Activated naive CD4-positive, alpha-beta T cell treated with anti-CD3 and anti-CD28 coated beads, Interleukin-2, amount 50 U/mL, for 16 hours (primary cell): ENCODE results near the gene ASAP2.
"Not testable (repeated sequence)": the region's sequence is repeated elsewhere in the genome, so short reads cannot be mapped to it uniquely, and the experiment has no call there.

Experiments
- DNase-seq: peaks from one replicate; pipeline ENCODE4 v3.0.0-alpha.2; 2020

ASAP2 gene

DNA sequence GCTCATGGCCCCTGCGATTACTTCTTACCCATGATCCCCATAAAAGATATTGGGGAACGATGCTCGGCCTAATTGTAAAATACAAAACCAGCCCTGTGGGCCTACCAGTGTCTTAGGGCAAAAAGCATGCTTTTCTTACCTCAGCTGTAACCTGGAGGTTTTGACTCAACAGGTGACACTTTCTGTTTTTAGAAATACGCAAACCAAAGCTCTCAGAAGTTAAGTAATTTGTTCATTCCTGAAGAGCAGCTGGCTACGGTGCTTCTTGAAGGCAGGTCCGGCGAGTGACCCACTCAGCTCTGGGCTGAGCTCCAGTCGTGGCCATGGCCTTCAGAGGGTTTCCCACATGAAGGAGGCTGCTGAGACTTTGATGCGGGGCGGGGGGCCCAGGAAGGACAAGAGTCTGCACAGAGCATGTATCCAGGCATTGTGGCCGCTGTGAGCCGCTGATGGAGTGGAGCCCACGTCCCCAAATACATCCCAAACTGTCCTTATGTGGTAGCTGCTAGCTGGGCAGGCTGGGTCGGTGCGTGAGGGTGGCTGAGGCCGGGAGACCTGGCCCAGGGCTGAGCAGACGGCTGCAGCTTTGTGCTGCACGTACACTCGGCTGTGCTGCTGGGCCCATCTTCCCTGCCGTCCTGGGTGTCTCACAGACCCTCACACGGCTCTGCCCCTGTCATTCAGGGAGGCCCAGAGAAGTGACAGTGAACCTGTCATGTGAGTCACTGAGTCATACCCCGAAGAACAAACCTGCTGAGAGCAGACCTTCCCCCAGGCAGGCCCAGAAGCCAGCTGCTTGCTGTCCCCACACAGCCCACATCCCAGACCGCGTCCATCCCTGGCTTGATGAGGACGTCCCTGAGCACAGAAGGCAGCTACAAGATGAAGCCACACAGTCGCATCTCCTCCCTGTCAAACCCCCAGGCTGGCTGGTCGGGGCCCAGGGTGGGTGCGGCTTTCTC lies 182.6 kb downstream of the ASAP2 start:
- DNase-seq = no peak

DNA sequence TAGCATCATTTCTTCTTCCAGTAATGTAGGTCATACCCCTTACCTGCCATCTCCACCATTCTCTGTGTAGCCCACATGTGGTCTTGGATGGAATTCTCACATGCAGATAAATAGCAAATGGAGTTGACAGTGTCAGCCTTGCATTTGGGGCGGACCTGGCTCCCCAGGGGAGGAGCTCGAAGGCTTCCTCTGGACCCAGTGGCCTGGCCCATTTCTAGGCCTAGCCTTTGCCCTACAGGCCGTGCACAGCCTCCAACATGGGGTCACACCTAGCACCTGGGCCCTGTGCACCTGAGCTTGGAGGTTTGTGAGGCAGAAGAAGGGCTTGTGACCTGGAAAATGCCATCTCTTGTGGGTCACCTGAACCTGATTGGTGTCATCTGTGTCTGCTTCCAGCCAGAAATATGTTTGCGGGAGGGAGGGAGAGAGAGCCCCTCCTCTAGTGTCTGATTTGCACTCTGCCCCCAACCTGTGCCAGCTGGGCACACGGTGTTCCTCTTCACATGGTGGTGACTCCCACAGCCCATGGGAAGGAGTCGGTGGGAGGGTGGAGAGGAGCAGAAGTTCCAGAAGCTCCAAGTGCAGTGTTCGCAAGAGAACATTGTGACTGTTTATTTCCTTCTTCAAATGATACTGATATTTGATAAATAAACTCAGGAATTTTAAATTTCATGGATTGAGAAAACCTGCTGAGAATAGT lies 183.7 kb downstream of the ASAP2 start:
- DNase-seq = no peak

DNA sequence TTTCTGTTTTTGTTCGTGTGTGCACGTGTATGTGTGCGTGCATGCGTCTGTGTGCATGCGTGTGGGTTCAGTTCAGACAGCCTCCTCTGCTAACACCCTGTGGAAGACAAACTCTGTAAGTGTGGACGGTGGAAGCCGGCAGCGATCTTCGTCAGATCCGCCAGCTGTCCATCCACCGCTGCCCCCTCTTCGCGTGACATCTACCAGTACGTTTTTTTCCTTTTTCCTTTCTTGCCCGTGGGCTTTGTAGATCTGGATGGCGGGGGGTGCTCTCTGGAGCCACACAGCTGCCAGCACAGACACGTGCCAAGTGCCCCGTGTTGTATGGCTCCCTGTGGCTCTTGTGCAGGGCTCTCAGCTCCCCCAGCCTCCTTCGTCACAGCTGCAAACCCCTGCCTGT lies 184.4 kb downstream of the ASAP2 start:
- no peak for DNase-seq

DNA sequence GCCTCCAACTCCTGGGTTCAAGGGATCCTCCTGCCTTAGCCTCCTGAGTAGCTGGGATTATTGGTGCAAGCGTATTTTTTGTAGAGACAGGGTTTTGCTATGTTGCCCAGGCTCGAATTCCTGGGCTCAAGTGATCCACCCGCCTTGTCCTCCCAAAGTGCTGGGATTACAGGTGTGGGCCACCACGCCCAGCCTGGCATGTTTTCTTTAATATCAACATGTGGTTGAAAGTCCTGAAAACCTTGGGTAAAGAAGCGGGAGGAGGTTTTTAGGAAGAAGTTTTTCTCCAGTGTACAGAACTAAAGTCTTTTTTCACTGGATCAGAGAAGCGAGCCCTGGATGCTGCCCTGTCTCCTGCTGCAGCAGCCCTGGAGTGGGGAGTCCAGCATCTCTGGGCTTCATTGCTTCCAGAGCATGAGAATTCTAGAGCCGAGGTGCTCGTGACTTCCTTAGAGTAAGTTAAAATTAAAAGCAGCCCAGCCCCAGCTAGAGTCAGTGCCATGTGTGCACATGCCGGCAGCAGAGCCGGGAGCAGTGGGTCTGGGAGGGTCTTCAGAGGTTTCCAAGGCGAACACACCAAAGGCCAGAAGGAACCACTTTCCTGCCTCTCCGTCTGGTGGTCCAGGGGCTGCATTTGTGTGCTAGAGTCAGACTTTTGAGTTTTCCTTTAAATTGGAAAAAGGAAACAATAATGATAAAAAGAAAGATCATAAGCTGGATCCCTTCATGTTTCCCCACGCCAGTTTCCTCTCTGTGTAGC lies 185.5 kb downstream of the ASAP2 start:
- no peak for DNase-seq

DNA sequence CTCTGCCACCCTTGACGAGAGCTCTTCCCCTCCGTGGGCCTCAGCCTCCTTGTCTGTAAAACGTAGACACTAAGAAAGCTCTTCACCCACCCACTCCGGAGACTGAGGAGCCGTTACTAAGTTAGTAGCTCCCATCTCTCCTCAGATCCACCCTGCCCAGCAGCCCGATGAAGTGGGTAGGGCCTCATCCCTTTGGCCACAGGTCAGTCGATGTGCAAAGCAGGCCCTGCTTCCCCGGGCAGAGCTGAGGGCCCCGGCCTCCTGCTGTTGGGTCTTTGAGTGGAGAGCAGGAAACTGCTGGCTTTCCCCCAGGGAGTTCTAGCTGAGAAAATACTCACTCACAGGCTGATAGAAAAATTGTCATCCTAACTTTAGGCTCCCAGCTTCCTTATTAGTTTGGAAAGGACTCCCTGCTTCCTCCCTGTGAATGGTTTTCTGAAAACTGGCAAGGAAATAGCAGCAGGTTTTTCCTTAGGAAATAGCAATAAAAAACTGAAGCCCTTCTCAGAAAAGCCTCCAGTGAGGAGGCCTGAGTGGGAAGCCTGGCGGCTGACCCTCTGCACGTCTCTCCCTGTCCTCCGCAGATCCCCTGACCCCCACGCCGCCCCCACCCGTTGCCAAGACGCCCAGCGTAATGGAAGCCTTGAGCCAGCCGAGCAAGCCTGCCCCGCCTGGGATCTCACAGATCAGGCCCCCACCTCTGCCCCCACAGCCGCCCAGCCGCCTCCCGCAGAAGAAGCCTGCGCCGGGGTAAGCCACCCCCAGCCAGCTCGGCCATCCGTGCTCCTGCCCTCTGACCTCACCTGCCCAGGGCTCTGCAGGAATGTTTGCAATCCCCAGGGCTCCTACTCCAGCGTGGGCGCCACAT lies 186.5 kb downstream of the ASAP2 start:
- DNase-seq = no peak

DNA sequence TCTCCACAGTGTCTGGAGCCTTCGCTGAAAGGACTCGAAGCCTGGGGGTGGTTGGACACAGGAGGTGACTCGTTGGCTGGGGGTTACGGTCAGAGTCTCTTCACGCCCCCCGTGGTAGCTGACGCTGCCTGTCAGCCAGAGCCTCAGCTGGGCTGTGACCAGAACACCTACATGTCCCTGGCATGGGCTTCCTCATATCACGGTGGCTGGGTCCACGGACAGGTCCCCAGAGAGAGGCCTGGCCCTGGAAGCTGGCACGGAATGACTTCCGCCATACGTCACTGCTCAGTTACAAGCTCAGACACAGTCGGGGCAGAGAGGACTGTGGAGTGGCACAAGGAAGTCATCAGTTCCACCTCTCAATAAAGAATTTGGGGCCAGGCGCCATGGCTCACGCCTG lies 188.2 kb downstream of the ASAP2 start:
- no peak for DNase-seq

DNA sequence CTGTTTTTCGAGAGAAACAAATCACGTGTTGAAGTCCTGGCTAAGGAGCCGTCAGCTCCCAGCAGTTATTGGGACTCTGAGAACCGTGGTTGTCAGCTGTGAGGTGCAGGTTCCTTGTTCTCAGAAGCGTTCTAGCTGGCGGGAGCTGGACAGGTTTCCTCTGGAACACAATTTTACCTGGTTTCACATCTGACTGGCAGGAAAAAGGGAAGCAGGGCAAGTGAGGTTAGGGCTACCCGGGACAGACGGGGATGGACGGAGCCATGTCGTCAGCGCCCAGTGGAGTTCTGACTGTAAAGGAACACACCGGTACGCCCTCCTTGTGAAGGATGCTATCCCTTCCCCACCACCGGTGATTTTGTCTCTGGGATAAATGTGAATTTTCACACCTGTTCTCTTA lies 190.6 kb downstream of the ASAP2 start:
- DNase-seq = no peak

DNA sequence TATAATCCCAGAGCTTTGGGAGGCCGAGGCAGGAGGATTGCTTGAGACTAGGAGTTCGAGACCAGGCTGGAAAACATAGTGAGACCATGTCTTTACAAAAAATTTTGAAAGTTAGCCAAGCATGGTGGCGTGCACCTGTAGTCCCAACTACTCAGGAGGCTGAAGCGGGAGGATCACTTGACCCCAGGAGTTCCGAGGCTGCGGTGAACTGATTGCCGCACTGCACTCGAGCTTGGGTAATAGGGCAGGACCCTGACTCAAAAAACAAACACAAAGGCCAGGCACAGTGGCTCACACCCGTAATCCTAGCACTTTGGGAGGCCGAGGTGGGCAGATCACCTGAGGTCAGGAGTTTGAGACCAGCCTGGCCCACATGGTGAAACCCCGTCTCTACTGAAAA lies 191.6 kb downstream of the ASAP2 start:
- DNase-seq = not testable (repeated sequence)

DNA sequence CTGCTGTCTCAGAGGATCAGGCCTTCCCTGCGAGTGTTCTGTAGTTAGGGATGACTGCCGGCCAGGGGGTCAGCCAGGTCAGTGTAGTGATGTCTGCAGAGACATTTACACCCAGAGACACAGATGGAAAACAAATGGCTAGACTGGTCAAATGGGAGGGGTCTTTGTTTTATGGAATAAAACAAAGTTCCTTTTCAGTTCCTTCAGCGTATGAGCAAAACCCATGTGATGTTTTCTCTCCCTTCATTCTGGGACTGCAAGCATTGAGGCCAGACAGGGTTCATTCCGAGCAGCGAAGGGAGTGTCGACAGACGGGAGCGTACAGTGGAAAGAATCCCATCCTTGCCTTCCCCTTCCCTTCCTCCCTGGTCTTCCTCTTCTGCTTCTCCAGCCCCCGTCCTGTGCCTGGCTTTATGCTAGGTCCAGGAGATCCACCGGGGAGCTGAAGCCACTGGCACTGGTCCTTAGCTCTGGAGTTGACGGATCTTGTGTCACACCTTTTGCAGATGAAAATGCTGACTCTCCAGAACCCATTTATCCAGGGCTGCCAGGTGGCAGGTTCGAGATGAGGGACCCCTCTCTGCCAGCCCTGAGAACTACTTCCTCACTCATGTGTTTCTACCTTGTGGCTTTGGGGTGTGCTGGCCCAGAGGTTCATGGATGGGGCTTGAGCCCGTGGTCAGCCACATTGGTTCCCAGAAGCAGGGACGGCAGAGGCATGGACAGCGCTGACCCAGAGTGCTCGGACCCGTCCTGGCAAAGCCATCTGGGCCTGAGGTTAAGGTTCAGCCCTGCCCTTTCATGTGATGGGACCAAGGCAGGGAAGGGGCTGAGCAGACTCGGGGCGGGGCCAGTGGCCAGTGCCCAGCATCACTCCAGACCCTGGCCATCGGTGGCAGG lies 192.5 kb downstream of the ASAP2 start:
- DNase-seq = no peak

DNA sequence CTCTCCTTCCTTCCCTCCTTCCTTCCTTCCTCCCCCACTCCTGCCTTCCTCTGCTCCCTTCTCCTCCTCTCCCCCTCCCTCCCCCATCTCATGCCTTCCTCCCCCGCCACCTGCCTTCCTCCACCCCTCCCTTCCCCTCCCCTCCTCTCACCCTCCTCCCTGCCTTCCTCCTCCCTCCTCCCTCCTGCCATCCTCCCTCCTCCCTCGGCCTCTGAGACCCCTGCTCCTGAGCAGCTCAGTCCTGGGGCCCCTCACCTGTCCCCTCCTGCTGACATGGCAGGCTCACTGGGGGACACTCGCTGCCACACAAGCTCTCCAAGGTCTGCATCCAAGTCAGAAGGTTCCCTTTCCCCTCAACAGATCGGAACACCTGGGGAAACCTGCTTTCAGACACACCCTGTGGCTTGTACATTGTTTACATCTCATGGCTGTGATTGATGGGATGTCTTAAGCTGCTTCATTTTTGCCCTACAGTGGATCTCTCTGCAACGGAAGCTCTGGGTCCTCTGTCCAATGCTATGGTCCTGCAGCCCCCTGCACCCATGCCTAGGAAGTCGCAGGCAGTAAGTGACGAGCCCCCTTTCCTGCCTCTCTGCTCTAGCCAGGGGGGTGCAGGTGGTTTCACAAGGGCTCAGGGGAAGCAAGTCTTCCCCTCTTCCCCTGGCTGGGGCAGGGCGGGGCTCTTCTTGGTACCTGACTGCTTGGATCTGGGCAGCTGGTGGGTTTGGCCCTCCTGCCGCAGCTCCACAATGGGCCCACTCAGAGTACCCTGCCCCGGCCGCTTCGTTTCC lies 193.9 kb downstream of the ASAP2 start:
- no peak for DNase-seq

DNA sequence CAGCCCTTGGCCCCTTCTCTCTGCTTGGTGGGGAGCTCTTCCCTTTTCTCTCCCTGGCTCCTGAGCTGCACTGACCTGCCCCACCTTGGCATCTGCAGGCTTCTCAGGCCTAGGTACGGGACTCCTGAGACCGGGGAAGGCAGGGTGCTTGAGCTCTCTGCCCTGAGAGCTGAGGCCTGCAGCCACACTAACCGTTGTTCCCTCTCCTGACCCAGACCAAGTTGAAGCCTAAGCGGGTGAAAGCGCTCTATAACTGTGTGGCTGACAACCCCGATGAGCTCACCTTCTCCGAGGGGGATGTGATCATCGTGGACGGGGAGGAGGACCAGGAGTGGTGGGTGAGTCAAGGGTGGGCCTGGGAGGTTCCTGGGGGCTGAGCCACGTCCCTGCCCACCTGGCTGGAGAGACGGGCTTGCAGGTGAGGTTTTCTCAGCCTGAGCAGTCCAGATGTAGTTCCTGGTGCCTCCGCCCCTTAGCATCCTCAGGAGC lies 194.5 kb downstream of the ASAP2 start:
- DNase-seq = no peak

DNA sequence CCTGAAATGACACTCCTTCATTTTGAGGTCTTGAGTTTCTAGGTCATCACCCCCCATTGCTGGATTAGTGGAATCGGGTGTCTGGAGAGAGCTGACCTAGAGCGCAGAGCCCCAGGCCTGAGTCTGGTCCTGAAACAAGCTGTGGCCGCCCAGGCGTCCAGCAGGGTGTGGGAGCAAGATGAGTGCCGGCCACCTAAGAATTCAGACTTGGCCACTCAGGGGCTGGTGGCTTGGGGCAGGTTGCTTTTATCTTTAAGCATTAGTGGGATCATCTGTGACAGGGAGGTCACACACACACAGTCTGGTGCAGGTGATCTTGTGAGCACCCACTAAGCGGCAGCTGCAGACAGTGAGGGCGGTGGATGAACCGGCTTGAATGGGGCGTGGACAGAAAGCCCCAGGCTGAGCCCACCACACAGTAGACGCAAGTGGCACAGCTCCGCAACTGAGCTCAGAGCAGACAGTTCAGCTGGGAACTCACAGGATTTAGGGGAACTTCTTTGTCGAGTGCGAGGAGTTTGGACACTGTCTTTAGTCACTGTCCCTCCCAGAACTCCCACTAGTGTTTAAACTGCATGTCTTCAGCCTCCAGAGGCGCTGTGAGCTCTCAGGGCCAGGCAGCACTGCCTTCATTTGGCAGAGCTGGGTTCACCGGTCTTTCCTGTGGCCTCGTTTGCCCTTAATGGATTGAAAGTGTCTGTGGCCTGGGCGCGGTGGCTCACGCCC lies 195.2 kb downstream of the ASAP2 start:
- DNase-seq = no peak

DNA sequence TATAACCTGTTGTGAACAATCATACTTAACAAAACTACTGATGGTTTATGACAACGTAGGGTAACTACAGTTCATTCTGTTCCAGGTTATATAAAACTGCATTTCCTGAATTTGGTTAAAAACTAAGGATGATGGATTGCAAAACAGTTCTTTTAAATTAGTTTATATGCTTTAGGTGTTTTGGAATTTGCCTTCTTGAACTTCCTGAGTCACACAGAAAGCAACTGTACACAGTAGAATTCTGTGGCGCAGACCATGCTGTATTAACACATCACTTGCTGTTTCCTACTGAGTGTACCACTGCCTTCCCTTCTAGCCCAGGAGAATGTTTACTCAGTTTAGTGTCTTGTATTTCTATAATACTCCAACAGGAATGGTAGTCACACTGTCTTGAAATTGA lies 197.3 kb downstream of the ASAP2 start:
- no peak for DNase-seq

DNA sequence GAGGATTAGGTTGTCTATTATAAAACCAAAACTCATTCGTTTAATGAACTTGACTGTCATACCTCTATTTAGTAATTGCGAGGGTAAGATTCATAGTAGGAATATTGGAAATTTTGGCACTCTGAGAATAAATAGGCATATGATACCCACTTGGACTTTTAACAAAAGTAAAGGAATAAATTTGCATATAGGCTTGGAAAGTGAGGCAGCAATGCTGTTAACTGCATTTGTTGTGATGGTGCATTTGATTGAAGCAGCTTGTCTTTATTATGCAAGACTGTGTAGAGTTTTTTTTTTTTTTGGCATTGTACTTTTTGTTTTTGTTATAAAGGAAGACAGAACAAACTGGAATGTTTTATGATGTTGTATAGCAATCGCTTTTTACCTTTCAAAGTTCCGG lies 197.8 kb downstream of the ASAP2 start:
- no peak for DNase-seq

DNA sequence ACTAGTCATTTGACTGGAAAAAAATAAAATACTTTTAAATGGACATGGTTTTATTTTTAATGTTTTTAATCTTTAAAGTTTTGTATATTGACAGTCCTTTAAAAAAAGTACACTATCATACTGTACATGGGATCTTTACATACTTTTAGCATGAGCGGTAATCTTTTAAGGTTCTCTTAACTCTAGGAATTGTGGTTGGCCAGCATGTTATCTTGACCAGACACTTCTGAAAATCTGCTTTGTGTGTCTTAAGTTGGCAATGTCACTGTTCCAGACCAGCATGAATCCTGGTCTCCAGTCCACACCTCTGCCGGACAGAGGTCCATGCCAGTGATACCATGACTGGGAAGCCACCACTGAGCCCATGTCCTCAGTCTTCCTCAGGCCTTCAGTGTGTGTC lies 199.0 kb downstream of the ASAP2 start:
- no peak for DNase-seq

DNA sequence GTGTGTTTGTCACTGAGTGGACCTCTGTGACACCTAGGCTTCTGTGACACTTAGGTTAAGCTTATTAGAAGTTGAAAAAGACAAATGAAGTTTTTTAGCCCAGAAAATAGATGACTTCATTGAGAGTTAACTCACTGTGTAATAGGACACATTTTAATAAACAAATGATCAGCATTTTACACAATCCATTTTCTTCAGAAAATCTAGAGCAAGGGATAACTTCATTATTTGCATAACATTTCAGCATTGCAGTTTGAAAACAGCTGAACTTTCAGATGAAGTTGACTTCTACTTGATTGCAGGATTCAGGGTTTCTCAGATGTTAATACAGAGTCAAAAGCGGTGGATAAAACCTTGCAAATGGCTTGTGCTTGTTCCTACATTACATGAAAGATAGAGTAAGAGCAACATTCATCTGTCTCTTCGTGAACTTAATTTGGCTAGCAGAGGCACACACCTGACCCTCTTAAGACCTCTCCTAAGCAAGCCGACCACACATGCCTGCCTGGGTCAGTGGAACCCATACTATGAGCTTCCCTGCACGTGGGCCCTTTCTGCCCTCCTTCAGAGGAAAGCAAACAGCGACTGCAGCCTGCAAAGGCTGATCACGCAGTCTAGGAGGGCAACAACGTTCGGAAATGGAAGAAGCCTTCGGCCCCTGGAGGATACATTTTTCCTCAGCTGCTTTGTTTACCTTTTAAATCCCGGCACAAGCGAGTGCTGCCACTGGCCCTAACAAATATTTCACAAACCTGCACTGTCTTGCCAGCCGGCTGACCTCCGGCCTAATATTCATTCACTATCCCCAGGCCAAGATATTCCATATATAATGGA lies 200.1 kb downstream of the ASAP2 start:
- DNase-seq = no peak

DNA sequence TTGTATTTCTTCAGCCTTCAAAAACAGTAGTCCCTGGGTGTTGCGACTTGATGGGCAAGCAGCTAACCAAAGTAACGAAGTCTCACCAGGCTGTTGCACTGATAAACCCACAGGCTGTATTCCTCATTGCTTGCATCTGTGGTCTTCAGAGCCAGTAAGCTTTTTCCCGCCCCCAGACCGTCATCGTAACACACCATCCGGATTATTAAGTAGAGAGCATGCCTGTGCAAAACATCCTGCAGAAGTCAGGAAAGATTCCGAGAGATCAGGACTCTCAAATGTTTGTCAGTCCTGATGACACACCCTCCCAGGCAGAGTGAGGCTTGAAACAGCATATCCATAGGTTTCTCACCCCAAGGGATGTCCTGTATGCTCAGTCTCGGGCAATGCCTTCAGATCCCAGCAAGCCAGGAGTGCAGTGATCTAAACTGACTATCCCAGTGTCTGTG lies 200.8 kb downstream of the ASAP2 start:
- no peak for DNase-seq

DNA sequence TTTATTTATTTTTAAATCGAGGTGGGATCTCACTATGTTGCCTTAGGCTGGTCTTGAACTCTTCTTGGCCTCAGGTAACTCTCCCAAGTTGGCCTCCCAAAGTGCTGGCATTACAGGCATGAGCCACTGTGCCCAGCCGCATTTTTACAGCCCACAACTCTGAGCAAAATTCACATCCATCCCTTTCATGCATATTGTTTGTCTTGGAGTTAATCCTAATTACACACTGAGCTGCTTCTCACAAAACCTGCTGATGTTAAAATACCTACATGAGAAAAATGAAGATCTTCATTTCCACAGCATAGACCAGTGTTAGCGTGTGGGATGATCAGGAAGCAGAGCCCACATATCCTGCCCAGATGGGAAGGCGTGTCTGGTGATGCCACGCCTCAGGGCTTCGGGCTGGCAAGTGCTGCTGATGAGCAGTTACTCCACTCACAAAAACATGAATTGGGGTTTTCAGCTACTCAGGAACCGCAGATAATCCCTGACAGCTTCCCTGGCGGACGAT lies 202.1 kb downstream of the ASAP2 start:
- no peak for DNase-seq
